ENCODE measurements around the gene OR4E1. TPM values are rescaled to one million over a fixed set of nuclear protein-coding genes. Genes with fewer than 3 reads are reported as not detected.
"Not testable (repeated sequence)": the region's sequence is repeated elsewhere in the genome, so short reads cannot be mapped to it uniquely, and the experiment has no call there.

The OR4E1 gene
- total RNA-seq, 2 experiments from 2014 or later, result not detected

DNA sequence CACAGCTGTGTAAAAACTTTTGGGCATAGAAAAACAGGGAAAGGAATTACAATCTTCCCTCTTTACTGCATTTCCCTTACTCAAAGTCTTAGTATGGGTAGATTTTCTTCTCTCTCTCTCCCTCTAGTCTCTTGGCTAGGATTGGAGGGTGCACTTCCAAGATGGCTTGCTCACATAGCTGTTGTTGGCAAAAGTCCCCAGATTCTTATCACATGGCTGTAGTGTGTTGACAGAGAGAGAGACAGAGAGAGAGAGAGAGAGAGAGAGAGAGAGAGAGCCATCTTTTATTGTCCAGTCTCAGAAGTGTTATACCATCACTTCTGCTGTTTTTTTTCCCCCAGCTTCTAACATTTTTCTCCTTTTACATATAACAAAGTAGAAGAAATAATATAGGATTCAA is 26.2 kb downstream of the OR4E1 start:
- TF ChIP-seq, protein P1, sequence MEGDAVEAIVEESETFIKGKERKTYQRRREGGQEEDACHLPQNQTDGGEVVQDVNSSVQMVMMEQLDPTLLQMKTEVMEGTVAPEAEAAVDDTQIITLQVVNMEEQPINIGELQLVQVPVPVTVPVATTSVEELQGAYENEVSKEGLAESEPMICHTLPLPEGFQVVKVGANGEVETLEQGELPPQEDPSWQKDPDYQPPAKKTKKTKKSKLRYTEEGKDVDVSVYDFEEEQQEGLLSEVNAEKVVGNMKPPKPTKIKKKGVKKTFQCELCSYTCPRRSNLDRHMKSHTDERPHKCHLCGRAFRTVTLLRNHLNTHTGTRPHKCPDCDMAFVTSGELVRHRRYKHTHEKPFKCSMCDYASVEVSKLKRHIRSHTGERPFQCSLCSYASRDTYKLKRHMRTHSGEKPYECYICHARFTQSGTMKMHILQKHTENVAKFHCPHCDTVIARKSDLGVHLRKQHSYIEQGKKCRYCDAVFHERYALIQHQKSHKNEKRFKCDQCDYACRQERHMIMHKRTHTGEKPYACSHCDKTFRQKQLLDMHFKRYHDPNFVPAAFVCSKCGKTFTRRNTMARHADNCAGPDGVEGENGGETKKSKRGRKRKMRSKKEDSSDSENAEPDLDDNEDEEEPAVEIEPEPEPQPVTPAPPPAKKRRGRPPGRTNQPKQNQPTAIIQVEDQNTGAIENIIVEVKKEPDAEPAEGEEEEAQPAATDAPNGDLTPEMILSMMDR (IDR thresholded peaks at IDR 0.05), result no peak
- no peaks in the 10 kb centered on the region for H3K36me3 Mint-ChIP-seq (ENCODE audit: low read depth)
- DNase-seq, result no peak
- peaks cover 21% of the 10 kb centered on the region for H3K27me3 Mint-ChIP-seq
- peaks cover 1% of the 10 kb centered on the region for H3K9me3 Mint-ChIP-seq
- H3K4me3 Mint-ChIP-seq, result no peak overlapping the region
- no peak for ATAC-seq
- no peak overlapping the region for H3K27ac Mint-ChIP-seq
- intact Hi-C loops (cut with micrococcal nuclease), result no loop called here
- no peaks in the 10 kb centered on the region for H3K4me1 Mint-ChIP-seq (ENCODE audit: low read depth)
- ChIA-PET POLR2A (no interaction called here), CTCF (interaction anchor here (1.2 to 1.3 kb wide), 2 partner anchors 64 to 76 kb away, joined by 3 to 5 read pairs; no protein-coding TSS in a partner anchor)

DNA sequence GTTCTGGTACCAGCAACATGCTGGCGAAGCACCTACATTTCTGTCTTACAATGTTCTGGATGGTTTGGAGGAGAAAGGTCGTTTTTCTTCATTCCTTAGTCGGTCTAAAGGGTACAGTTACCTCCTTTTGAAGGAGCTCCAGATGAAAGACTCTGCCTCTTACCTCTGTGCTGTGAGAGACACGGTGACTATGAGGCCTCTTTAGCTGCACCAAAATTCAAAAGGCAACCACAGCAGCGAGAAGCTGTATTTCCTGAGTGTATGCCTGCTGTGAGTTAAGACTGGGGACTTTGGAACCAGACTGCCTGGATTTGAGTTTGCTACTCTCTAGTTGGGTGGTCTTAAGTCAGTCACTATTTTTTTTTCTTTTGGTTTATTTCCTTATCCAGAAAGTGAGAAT is 30.2 kb downstream of the OR4E1 start:
- Mint-ChIP-seq H3K4me3 (peak overlapping the region; percentile 61), H3K9me3 (peaks cover under 1% of the 10 kb centered on the region), H3K27me3 (peaks cover 5% of the 10 kb centered on the region), H3K36me3 (ENCODE audit: low read depth) (no peaks in the 10 kb centered on the region), H3K4me1 (ENCODE audit: low read depth) (no peaks in the 10 kb centered on the region), H3K27ac (peak overlapping the region; percentile 27)
- ATAC-seq, result no peak
- ChIA-PET POLR2A (interaction anchor here (0.6 to 1.1 kb wide), 3 partner anchors 9 to 912 kb away, joined by 3 to 4 read pairs (median 4); no protein-coding TSS in a partner anchor), CTCF (interaction anchor here (1.4 kb wide), 1 partner anchor 68 kb away, joined by 3 read pairs; no protein-coding TSS in a partner anchor)
- DNase-seq, result no peak
- TF ChIP-seq, protein P1 (IDR thresholded peaks at IDR 0.05), result no peak
- intact Hi-C loops (cut with micrococcal nuclease), result loop anchor here (5.0 kb wide), 1 partner anchor 69 kb away; no protein-coding TSS in a partner anchor

DNA sequence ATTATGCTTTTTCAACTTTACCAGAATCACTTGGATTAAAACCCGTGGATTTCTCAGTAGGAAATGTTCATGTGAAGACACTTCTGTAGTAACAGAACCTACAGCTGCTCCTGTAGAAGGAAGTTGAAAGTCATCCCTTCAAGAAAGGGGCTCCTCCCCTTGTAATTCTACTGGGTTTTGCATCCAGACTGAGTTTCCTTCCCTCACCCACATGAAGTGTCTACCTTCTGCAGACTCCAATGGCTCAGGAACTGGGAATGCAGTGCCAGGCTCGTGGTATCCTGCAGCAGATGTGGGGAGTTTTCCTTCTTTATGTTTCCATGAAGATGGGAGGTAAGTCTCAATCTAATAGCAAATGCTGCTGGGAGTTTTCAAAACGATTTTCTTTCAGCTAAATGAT is 30.9 kb downstream of the OR4E1 start:
- H3K27ac Mint-ChIP-seq, result peak overlapping the region; percentile 37
- CTCF ChIA-PET, result interaction anchor here (1.4 kb wide), 1 partner anchor 69 kb away, joined by 3 read pairs; no protein-coding TSS in a partner anchor
- no peak for ATAC-seq
- H3K4me3 Mint-ChIP-seq, result peak overlapping the region; percentile 61
- H3K4me1 Mint-ChIP-seq (ENCODE audit: low read depth), result no peaks in the 10 kb centered on the region
- DNase-seq, result no peak
- no peaks in the 10 kb centered on the region for H3K36me3 Mint-ChIP-seq (ENCODE audit: low read depth)
- intact Hi-C loops (cut with micrococcal nuclease), result loop anchor here (5.0 kb wide), 1 partner anchor 70 kb away; no protein-coding TSS in a partner anchor
- no peaks in the 10 kb centered on the region for H3K9me3 Mint-ChIP-seq
- POLR2A ChIA-PET, result interaction anchor here (0.7 to 1.4 kb wide), 4 partner anchors 10 to 913 kb away, joined by 3 to 4 read pairs (median 4); no protein-coding TSS in a partner anchor
- TF ChIP-seq, protein P1 (IDR thresholded peaks at IDR 0.05), result no peak
- peaks cover 5% of the 10 kb centered on the region for H3K27me3 Mint-ChIP-seq

DNA sequence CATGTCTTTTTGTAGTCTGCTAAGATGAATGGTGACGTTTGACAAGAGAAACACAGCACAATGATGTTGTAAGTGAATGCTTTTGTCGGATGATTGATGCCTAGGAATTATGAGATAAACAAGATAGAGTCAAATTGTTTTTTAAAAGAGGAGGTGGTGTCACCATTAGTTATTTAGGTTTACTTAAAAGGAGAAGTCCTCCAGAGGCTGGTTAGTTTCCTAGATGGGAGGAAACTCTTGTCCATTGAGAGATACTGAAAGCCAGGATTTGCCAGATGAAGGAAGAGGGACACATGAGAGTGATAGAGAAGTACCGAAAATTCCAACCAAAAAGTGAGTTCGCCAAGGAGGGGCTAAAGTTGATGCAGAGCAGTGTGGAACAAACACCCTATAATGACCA is 38.8 kb downstream of the OR4E1 start, which contains the start of gene OR10G2:
Gene OR10G2 (minus strand): TSS at position 101 of the 400 bp plus-strand sequence. CDS start 98 bp downstream, at position 3.
- H3K4me1 Mint-ChIP-seq (ENCODE audit: low read depth), result no peaks in the 10 kb centered on the region
- POLR2A ChIA-PET, result no interaction called here
- no peaks in the 10 kb centered on the region for H3K36me3 Mint-ChIP-seq (ENCODE audit: low read depth)
- intact Hi-C loops (cut with micrococcal nuclease), result no loop called here
- H3K27me3 Mint-ChIP-seq, result peaks cover 3% of the 10 kb centered on the region
- H3K27ac Mint-ChIP-seq, result no peak within 1 kb of the TSS
- no peak for ATAC-seq
- CTCF ChIA-PET, result no interaction called here
- TF ChIP-seq, protein P1 (IDR thresholded peaks at IDR 0.05), result no peak
- H3K4me3 Mint-ChIP-seq, result no peak within 1 kb of the TSS
- DNase-seq, result no peak
- H3K9me3 Mint-ChIP-seq, result no peaks in the 10 kb centered on the region

- intact Hi-C loops (cut with micrococcal nuclease), result no loop called here
- Mint-ChIP-seq H3K9me3 (no peaks in the 10 kb centered on the region), H3K4me1 (ENCODE audit: low read depth) (no peaks in the 10 kb centered on the region), H3K27ac (no peak overlapping the region), H3K27me3 (peaks cover 2% of the 10 kb centered on the region), H3K4me3 (no peak overlapping the region), H3K36me3 (ENCODE audit: low read depth) (no peaks in the 10 kb centered on the region)
- CTCF ChIA-PET, result no interaction called here
- TF ChIP-seq, protein P1 (IDR thresholded peaks at IDR 0.05), result no peak
- no peak for DNase-seq
- POLR2A ChIA-PET, result no interaction called here
- ATAC-seq, result no peak
Measured at GRCh38 chr14:21631084-21631483, 42.5 kb downstream of the OR4E1 start.

GRCh38 chr14:21630503-21630902 is 43.1 kb downstream of the OR4E1 start:
- POLR2A ChIA-PET, DNase-seq, H3K27ac Mint-ChIP-seq: not testable (repeated sequence)

More at GRCh38 chr14:21630503-21630902, 43.1 kb downstream of the OR4E1 start:
- CTCF ChIA-PET; H3K4me1 Mint-ChIP-seq (ENCODE audit: low read depth); H3K9me3 Mint-ChIP-seq; H3K27me3 Mint-ChIP-seq; H3K36me3 Mint-ChIP-seq (ENCODE audit: low read depth); H3K4me3 Mint-ChIP-seq; intact Hi-C loops (cut with micrococcal nuclease); ATAC-seq: not testable (repeated sequence)
